ENCODE measurements around the gene RPL35A. TPM values are rescaled to one million over a fixed set of nuclear protein-coding genes. Genes with fewer than 3 reads are reported as not detected.
"Not testable (repeated sequence)": the region's sequence is repeated elsewhere in the genome, so short reads cannot be mapped to it uniquely, and the experiment has no call there.

The RPL35A gene
- total and polyA plus RNA-seq, 2 donors (not counting 1 experiment from before 2014, with no cell fraction given) = 1,228 to 1,242 TPM

DNA sequence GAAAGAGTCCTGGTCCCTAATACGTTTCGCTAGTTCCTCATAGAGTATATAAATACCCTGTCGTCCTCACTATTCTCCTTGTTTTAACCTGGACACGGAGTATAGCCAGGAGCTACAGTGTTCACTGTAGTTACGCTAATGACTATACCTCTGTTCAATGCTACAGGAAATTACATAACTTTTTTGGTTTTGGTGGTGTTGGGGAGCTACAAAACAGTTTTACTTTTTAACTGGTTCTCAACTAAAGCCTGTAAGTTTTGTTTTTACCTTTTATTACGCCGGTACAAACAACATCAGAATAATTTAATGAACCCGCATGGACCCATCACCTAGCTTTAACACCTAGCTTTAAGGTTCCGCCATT lies 11.6 kb downstream of the RPL35A start:
- H2AFZ ChIP-seq (ENCODE audit: insufficient read depth, low read depth, low read length, poor library complexity, severe bottlenecking) = peak overlapping the region; percentile 93
- no peak for TF ChIP-seq EZH2 (IDR thresholded peaks at IDR 0.05; ENCODE audit: borderline replicate concordance, insufficient read depth, low read depth, low read length, poor library complexity, severe bottlenecking)
- TF ChIP-seq, protein P1, sequence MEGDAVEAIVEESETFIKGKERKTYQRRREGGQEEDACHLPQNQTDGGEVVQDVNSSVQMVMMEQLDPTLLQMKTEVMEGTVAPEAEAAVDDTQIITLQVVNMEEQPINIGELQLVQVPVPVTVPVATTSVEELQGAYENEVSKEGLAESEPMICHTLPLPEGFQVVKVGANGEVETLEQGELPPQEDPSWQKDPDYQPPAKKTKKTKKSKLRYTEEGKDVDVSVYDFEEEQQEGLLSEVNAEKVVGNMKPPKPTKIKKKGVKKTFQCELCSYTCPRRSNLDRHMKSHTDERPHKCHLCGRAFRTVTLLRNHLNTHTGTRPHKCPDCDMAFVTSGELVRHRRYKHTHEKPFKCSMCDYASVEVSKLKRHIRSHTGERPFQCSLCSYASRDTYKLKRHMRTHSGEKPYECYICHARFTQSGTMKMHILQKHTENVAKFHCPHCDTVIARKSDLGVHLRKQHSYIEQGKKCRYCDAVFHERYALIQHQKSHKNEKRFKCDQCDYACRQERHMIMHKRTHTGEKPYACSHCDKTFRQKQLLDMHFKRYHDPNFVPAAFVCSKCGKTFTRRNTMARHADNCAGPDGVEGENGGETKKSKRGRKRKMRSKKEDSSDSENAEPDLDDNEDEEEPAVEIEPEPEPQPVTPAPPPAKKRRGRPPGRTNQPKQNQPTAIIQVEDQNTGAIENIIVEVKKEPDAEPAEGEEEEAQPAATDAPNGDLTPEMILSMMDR (IDR thresholded peaks at IDR 0.05) = no peak
- peaks cover 0 to 13% of the 10 kb centered on the region in 2 experiments for H3K36me3 ChIP-seq (replicated peaks in 1 of 2; ENCODE audit: control extremely low read depth in 1 of 2, control insufficient read depth in 1 of 2, extremely low read depth in 1 of 2, insufficient read depth in 2 of 2, low read length in 1 of 2)
- ATAC-seq (ENCODE audit: low read depth) (no peak), DNase-seq (no peak)
- H3K4me1 ChIP-seq (ENCODE audit: control insufficient read depth in 2 of 2, insufficient read depth in 2 of 2, low read length in 2 of 2) = peaks cover 15 to 19% of the 10 kb centered on the region in 2 donors
- peaks cover 3% of the 10 kb centered on the region for H4K20me1 ChIP-seq (ENCODE audit: control insufficient read depth, insufficient read depth, low read length, poor library complexity, severe bottlenecking)
- Mint-ChIP-seq H3K4me1 (peaks cover 32% of the 10 kb centered on the region), H3K9me3 (ENCODE audit: insufficient read depth) (peaks cover 3% of the 10 kb centered on the region), H3K4me3 (peak overlapping the region; percentile 87), H3K27me3 (peaks cover 2% of the 10 kb centered on the region), H3K27ac (no peak overlapping the region)
- H3K4me2 ChIP-seq (replicated peaks; ENCODE audit: low read depth, low read length, poor library complexity, severe bottlenecking) = no peak overlapping the region
- H3K4me3 ChIP-seq (ENCODE audit: control extremely low read depth in 1 of 5, extremely low read depth in 1 of 5, insufficient read depth in 1 of 5, low read depth in 2 of 5, low read length in 4 of 5) = no peak overlapping the region
- H3K27ac ChIP-seq (ENCODE audit: low read length in 2 of 2) = no peak overlapping the region
- intact Hi-C loops (cut with micrococcal nuclease) = loop anchor here (2.0 kb wide), 1 partner anchor 105 kb away; no protein-coding TSS in a partner anchor
- POLR2A ChIA-PET = interaction anchor here (1.7 kb wide), 1 partner anchor 12 kb away, joined by 5 read pairs; the partner anchor contains the start of gene RPL35A
- no peaks in the 10 kb centered on the region for H3K9me3 ChIP-seq (ENCODE audit: control extremely low read depth in 1 of 3, control insufficient read depth in 2 of 3, insufficient read depth in 1 of 3, low read length in 2 of 3)
- no peaks in the 10 kb centered on the region for H3K27me3 ChIP-seq (replicated peaks in 1 of 4; ENCODE audit: control extremely low read depth in 1 of 4, control insufficient read depth in 3 of 4, insufficient read depth in 4 of 4, low read length in 3 of 4)
- no peak overlapping the region for H3K9ac ChIP-seq (ENCODE audit: low read length)
- peaks cover 7% of the 10 kb centered on the region for H3K79me2 ChIP-seq (ENCODE audit: control insufficient read depth, insufficient read depth, low read length)
- CTCF ChIA-PET = interaction anchor here (1.1 to 1.6 kb wide), 2 partner anchors 11 to 119 kb away, joined by 4 to 12 read pairs; partner anchors contain the start of gene RPL35A
- WGBS (ENCODE audit: insufficient coverage) = 36% methylated on average over 3 of the region's 9 CpGs

DNA sequence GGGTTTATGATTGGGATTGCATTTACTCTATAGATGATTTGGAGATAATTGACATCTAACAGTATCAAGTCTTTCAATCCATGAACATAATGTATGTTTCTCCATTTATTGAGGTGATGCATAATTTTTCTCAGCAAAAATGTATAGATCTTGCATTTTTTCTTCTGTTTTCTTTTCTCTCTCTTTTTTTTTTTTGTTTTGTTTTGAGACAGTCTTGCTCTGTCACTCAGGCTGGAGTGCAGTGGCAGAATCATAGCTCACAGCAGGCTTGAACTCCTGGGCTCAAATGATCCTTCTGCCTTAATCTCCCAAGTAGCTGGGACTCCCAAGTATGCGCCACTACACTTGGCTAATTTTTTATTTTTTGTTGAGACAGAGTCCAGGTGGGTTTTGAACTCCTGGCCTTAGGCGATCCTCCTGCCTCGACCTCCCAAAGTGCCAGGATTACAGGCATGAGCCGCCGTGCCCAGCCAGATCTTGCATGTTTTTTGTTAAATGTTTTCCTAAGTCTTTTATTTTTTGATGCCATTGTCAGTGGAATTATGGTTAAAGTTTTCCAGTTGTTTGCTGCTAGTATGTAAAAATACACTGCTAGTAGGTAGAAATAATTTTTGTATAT lies 13.1 kb downstream of the RPL35A start:
- H3K27ac ChIP-seq (ENCODE audit: low read length in 2 of 2) = no peak overlapping the region
- peaks cover 3% of the 10 kb centered on the region for H3K9me3 Mint-ChIP-seq (ENCODE audit: insufficient read depth)
- H3K9me3 ChIP-seq (ENCODE audit: control extremely low read depth in 1 of 3, control insufficient read depth in 2 of 3, insufficient read depth in 1 of 3, low read length in 2 of 3) = peaks cover 0 to 12% (median 11%) of the 10 kb centered on the region in 3 donors
- POLR2A ChIA-PET = no interaction called here
- peaks cover 2% of the 10 kb centered on the region for H3K27me3 Mint-ChIP-seq
- no peak overlapping the region for H3K27ac Mint-ChIP-seq
- no peak overlapping the region for H3K4me3 Mint-ChIP-seq
- H2AFZ ChIP-seq (ENCODE audit: insufficient read depth, low read depth, low read length, poor library complexity, severe bottlenecking) = no peak overlapping the region
- H3K4me3 ChIP-seq (ENCODE audit: control extremely low read depth in 1 of 5, extremely low read depth in 1 of 5, insufficient read depth in 1 of 5, low read depth in 2 of 5, low read length in 4 of 5) = no peak overlapping the region
- peaks cover 7% of the 10 kb centered on the region for H3K79me2 ChIP-seq (ENCODE audit: control insufficient read depth, insufficient read depth, low read length)
- no peak overlapping the region for H3K4me2 ChIP-seq (replicated peaks; ENCODE audit: low read depth, low read length, poor library complexity, severe bottlenecking)
- no peak overlapping the region for H3K9ac ChIP-seq (ENCODE audit: low read length)
- no peaks in the 10 kb centered on the region for H3K27me3 ChIP-seq (replicated peaks in 1 of 4; ENCODE audit: control extremely low read depth in 1 of 4, control insufficient read depth in 3 of 4, insufficient read depth in 4 of 4, low read length in 3 of 4)
- intact Hi-C loops (cut with micrococcal nuclease) = no loop called here
- CTCF ChIA-PET = no interaction called here
- ATAC-seq (ENCODE audit: low read depth) = no peak
- WGBS (ENCODE audit: insufficient coverage) = 92% methylated on average over 4 of the region's 5 CpGs
- H3K4me1 Mint-ChIP-seq = peaks cover 29% of the 10 kb centered on the region
- no peaks in the 10 kb centered on the region for H4K20me1 ChIP-seq (ENCODE audit: control insufficient read depth, insufficient read depth, low read length, poor library complexity, severe bottlenecking)
- TF ChIP-seq, protein P1 (IDR thresholded peaks at IDR 0.05) = no peak
- no peak for TF ChIP-seq EZH2 (IDR thresholded peaks at IDR 0.05; ENCODE audit: borderline replicate concordance, insufficient read depth, low read depth, low read length, poor library complexity, severe bottlenecking)
- no peak for DNase-seq
- peaks cover 0 to 4% of the 10 kb centered on the region in 2 experiments for H3K36me3 ChIP-seq (replicated peaks in 1 of 2; ENCODE audit: control extremely low read depth in 1 of 2, control insufficient read depth in 1 of 2, extremely low read depth in 1 of 2, insufficient read depth in 2 of 2, low read length in 1 of 2)
- peaks cover 15 to 19% of the 10 kb centered on the region in 2 donors for H3K4me1 ChIP-seq (ENCODE audit: control insufficient read depth in 2 of 2, insufficient read depth in 2 of 2, low read length in 2 of 2)

DNA sequence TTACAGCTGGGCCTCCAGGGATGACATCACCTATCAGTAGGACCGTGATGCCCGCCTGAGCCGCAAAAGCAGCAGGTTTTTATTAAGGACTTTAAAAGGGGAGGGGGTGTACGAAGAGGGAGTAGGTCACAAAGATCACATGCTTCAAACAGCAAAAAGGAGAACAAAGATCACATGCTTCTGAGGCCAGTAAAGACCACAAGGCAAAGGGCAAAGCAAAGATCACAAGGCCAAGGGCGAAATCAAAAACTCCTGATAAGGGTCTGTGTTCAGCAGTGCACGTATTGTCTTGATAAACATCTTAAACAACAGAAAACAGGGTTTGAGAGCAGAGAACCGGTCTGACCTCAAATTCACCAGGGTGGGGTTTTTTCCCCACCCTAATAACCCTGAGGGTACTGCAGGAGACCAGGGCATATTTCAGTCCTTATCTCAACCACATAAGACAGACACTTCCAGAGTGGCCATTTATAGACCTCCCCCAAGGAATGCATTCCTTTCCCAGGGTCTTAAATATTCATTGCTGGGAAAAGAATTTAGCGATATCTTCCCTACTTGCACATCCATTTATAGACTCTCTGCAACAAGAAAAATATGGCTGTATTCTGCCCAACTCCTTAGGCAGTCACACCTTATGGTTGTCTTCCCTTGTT lies 17.5 kb downstream of the RPL35A start:
- not testable (repeated sequence) for ATAC-seq (ENCODE audit: low read depth)
- WGBS (ENCODE audit: insufficient coverage) = 100% methylated on average over 6 of the region's 8 CpGs

More for the DNA sequence above, 17.5 kb downstream of the RPL35A start:
- H3K27ac Mint-ChIP-seq; H3K79me2 ChIP-seq (ENCODE audit: control insufficient read depth, insufficient read depth, low read length); H3K27me3 ChIP-seq (replicated peaks in 1 of 4; ENCODE audit: control extremely low read depth in 1 of 4, control insufficient read depth in 3 of 4, insufficient read depth in 4 of 4, low read length in 3 of 4); H3K27me3 Mint-ChIP-seq; H3K4me2 ChIP-seq (replicated peaks; ENCODE audit: low read depth, low read length, poor library complexity, severe bottlenecking); H3K36me3 ChIP-seq (replicated peaks in 1 of 2; ENCODE audit: control extremely low read depth in 1 of 2, control insufficient read depth in 1 of 2, extremely low read depth in 1 of 2, insufficient read depth in 2 of 2, low read length in 1 of 2); CTCF ChIA-PET; H3K27ac ChIP-seq (ENCODE audit: low read length in 2 of 2); H3K4me3 ChIP-seq (ENCODE audit: control extremely low read depth in 1 of 5, extremely low read depth in 1 of 5, insufficient read depth in 1 of 5, low read depth in 2 of 5, low read length in 4 of 5); DNase-seq; H3K4me1 Mint-ChIP-seq; H3K4me3 Mint-ChIP-seq; H3K9me3 Mint-ChIP-seq (ENCODE audit: insufficient read depth); H3K9ac ChIP-seq (ENCODE audit: low read length); intact Hi-C loops (cut with micrococcal nuclease); H4K20me1 ChIP-seq (ENCODE audit: control insufficient read depth, insufficient read depth, low read length, poor library complexity, severe bottlenecking); H2AFZ ChIP-seq (ENCODE audit: insufficient read depth, low read depth, low read length, poor library complexity, severe bottlenecking); H3K4me1 ChIP-seq (ENCODE audit: control insufficient read depth in 2 of 2, insufficient read depth in 2 of 2, low read length in 2 of 2); POLR2A ChIA-PET: not testable (repeated sequence)
- peaks cover 0 to 21% (median 16%) of the 10 kb centered on the region in 3 donors for H3K9me3 ChIP-seq (ENCODE audit: control extremely low read depth in 1 of 3, control insufficient read depth in 2 of 3, insufficient read depth in 1 of 3, low read length in 2 of 3)

Data from B cell (primary cell).